NCI-H1105 (cell line): ENCODE results near the gene RPS6KA2.
"Not testable (repeated sequence)": the region's sequence is repeated elsewhere in the genome, so short reads cannot be mapped to it uniquely, and the experiment has no call there.

Experiments
- DNase-seq: peaks from one replicate; lab custom pipeline; 2025; lab: John Stamatoyannopoulos, UW

RPS6KA2 gene

DNA sequence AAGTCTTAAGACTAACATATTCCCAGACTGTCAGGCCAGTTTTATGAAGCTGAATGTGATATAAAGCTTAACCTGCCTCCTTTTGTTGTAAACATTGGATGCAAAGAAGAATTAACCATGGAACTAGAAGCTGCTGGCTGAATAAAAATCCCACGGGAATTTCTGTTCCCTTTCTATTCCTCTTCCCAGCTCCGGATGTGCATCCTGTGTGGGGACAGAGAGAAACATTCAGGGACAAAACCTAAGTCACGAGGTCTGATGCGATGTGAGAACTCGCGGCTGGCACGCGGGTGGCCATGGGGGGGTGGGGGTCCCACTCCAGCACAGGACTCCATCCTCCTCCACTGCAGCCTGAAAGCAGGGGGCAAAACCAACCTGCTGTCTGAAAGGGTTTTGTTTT, 72.7 kb downstream of the RPS6KA2 start:
- DNase-seq: no peak

DNA sequence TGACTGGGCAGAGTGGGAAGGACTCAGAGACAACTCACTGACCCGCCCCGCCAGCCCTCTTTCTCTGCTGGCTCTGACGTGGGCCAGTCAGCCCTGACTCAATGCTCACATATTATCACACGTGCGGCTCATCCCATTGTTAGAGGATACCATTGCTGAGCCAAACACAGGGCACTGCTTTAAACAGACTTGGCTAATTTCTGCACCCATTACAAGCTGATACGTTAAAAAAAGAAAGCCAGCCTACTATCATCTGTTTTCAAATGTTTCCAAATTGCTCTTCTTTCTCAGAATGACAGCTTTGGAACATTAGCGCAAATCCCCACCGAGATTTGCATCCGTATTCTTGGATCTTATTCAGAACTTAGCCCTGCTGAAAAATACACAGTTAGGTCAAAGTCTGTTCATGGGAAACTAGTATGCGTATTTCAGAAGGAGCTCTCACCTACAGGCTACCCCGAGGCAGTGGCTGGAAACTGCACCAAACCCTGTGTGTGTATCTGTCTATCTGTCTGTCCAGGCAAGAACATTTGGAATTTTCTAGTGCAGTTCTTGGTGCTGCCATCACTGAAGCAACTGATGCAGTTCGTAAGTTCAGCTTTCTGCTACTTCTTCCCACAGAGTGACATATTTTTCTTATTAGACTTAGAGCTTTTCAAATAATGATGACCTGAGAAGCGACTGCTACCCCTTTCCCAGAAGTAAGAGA, 73.3 kb downstream of the RPS6KA2 start:
- no peak for DNase-seq

DNA sequence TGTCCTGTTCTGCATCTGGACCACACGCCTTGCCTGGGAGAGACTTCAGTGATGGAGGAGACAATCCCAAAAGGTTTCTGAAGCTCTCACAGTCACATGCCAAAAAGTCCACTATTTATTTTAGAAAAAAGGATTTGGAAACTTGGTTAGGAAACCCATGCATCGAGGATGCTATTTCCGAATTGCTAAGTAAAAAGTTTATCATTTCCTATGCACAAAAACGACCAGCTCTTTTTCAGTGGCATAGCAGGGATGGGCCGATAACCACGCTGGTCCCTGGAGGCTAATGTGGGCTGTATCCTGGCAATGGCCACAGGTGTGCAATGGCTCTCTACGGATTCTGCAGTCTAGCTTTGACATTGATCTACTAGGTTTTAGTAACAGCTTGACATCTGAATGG, 74.5 kb downstream of the RPS6KA2 start:
- DNase-seq: no peak

DNA sequence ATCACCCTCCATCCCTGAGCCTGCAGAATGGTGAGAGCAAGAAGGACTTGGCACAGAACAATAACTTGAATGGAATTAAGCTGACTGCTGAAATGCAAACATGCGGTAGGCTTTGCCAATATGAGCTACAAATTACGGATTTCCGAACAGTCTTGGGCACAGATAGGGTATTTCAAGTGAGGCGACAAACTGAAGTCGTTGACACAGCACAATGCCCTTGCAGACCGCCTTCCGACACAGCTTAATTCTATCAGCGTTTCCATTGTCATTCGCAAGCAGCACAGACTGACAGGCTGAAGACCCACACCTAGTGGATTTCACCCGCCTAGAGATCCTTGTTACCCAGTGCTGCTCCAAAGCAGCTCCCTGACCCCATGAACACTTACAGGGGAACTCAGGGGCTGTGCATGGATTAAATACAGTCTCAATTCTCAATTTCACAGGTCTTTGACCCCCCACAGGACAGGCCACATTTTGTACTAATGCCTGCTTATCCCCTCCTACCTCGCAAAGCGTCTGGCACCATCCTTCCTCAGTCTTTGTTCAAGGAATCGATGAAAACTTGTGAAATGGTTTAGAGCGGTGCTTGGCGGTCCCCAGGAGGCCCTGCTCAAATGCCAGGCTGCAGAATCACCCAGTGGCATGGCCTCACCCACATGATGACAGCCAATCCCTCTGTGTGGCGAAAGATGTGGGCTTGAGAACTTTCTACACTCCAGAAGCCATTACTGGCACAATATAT, 75.1 kb downstream of the RPS6KA2 start:
- no peak for DNase-seq

DNA sequence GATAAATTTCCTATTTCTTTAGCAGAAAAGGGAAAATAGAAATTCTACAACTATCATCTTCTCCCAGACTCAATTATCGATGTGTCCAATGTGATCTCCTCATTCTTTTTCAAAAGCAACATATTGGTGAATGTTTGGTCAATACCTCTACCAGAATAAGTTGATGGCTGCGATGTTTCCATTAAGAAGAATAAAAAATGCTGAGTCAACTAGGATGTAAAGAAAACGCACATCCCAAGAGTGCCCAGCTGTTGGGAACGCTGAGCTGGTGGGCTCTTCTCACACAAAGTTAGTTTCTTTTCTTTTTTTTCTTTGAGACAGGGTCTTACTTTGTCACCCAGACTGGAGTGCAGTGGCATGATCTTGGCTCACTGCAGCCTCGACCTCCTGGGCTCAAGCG, 80.4 kb downstream of the RPS6KA2 start:
- no peak for DNase-seq

DNA sequence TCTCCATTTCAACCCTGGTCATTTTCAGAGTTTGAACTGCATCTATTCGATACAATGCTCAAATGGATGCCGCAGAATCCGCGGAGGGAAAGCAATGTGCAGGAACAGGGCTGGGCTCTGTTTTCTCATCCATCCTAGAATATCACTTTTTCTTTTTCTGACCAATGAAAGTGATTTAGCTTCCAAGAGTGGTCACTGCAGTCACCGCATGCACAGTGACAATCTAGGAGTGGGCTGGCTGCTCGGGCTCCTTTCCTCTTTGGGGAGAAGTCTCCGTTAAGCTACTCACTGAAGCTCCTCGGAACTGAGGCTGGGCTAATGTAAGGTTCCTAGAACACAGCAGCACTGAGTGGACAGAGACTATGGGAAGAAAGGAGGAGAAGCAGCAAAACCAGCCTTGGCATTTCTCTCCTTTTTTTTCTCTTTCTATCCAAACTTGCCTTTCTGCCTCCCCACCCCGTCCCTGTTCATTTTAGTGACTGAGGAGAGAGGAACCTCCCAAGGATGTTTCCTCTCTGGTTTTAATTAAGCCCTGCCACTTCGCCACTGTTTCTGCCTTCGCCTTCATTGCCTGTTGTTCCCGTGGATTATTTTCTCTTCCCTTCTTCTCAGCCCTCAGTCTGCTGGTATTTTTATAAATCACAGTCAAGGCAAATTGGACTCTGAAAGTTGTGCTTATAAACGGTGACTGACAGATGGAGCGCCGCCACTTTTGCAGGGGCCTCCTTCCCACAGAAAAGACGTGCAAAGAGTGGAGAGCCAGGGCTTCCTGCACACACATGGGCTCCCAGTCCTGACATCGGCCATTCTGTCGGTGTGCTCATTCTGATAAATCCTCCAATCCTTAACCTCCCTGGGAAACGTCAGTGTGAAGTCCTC, 81.7 kb downstream of the RPS6KA2 start:
- no peak for DNase-seq

DNA sequence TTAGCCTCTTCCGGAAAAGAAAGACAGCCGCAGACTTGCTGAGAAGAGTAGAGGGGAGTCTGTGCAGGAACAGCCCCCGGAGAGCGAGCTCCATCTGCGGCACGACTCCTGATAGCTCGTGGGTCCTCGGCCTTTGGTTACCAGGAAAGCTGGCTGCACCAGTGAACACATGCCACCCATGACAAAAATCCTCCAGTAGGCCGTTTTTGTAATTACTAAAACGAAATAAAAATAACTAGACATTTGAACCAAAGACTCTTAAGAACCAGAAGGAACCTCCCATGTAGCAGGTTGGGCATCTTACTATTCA, 82.8 kb downstream of the RPS6KA2 start:
- DNase-seq: no peak

DNA sequence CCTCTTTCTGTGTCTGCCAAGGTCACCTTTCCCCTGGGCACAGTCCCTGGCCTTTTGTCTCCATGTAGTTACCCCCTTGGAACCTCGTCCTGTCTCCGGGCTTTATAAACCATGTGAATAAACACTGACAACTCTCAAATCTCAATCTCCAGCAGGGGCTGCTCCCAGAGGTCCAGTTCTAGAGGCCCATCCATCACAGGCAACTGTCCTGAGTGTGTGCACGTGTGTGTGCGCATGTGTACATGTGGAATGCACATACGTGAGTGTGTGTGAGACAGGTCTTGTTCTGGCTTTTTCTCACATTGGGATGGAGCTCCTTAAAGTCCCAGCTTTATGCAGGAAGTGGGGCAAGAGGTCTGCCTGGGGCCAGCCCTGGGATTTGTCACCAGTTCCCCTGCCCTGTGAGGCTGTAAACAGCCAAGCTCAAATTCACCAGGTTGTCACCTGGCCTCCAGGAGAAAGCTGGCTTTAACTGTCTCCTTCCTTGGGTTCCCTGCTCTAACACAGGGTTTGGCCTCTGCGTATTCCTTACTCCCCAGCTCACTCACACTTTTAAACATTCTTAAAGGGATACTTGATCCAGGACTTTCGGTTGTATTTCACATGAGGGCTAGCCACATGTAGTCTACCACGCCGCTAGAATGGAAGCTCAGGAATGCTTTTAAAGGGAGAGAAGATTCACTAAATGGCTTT, 83.3 kb downstream of the RPS6KA2 start:
- DNase-seq: no peak

DNA sequence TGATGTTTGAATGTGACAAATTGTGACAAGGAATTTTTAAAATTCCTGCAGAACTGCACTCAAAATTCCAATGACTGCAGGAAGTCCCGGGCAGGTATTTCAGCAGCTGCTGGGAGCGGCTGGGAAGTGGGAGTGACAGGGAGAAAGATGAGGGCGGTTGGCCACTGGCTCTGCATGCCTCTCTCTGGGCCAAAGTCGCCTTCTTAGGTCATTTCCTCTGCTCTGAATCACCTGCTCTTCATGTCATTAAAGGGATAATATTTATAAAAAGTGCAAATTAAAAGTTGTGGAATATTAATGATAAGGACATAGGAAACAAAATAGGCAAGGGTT, 84.5 kb downstream of the RPS6KA2 start:
- no peak for DNase-seq

DNA sequence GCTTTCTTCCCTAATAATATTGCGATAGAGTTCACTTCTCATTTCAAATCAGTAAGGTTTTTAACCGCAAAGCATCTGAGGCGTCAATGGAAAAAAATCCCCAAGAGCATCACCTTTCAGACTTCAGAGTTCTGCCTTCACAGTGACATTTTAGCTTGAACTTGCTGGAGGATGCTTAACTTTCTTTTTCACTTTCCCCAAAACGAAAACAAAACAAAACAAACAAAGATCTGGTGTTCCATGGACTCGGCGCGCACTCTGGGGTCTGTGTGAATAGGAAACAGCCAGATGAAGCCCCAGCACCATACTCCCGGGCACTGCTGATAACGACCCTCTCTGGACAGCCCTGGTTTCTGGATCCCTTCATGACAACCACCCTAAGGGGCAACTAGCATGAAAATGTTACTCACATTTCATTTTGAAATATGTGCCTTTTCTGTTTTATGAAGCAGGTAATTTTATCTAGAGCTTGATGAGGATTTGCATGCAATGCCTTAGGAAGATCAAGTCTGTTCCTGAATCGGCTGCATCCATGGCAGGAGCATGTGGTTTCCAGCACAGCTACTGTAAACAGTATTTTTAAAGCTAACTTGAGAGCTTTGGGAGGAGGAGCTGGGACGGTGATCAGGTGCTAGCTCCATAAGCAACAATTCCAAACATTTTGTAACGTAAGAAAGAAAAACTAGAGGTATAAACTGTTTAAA, 85.0 kb downstream of the RPS6KA2 start:
- no peak for DNase-seq

DNA sequence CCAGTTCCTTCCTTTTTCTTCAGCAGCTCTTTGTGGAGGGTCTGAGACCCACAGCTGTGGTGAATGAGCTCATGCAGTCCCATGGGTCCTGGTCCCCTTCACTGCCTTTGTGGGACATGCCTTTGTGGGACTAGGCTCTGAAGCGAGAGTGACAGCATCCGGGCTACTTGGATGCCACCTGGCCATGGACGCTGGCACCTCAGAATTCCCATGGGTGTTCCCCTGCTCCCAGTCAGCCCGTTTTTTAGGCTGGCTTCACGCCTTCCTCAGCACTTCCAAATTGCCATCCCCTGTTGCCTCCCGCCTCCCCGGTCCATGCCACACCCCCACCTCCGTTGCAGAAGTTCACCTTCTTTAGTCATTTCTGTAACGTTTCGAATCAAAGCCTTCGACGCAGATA, 85.7 kb downstream of the RPS6KA2 start:
- no peak for DNase-seq

DNA sequence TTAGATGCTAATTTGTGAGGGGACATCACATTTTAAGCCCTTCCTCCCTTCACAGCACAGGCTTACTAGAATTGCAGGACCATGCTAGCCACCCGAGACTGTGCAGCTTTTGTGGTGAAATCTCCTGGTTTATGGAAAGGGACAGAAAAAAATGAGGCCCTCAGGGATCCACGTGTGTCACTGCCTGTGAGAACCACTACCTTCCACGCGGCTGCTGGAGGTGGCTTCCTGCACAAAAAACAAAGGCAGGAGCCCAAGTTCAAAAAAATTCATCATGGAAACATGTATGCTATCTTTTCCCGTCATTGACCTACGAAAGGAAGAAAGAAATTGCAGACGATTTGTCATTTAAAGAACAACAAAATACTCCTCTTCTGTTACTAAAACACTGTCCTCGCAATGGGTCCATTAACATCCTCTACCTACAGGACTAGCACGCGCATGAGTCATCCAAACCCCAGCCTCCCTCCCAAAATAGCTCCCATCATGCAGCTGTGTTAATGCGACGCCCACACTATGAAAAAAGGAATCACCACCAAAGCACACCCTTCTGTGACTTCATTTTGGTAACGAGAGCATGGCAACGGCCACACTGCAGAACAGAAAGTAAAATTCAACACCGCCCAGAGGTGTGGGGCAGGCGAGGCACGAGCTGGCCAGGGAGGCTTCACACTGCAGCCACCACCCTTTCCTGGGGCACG, 86.3 kb downstream of the RPS6KA2 start:
- no peak for DNase-seq

DNA sequence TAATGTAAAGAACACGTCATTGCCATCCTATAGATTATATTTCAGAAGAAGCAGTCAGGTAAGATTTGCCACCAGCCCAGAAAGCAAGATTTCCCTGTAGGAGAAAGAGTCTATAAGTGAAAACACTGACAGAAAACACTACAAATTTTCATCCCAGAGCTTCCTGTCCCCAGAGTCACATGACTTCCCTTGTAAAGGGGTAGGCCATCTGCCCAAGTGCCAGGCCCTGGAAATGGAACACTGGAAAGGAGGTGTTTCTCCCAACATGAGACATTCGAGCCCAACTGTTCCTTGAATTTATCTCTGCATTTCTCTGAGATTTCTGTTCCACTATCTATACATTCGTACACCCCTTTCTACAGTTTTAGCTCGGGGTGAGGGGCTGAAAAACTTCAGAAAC, 87.5 kb downstream of the RPS6KA2 start:
- DNase-seq: no peak

DNA sequence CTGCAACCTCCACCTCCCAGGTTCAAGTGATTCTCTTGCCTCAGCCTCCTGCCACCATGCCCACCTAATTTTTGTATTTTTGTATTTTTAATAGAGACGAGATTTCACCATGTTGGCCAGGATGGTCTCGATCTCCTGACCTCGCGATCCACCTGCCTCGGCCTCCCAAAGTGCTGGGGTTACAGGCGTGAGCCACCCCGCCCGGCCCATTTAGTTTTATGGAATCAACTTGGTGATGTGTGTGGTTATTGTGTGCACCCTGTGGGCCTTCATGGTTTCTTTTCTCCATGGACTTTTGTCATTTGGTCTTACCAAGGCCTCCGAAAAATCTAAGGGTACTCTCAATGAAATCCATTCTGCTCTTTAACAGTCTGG, 88.1 kb downstream of the RPS6KA2 start:
- not testable (repeated sequence) for DNase-seq

DNA sequence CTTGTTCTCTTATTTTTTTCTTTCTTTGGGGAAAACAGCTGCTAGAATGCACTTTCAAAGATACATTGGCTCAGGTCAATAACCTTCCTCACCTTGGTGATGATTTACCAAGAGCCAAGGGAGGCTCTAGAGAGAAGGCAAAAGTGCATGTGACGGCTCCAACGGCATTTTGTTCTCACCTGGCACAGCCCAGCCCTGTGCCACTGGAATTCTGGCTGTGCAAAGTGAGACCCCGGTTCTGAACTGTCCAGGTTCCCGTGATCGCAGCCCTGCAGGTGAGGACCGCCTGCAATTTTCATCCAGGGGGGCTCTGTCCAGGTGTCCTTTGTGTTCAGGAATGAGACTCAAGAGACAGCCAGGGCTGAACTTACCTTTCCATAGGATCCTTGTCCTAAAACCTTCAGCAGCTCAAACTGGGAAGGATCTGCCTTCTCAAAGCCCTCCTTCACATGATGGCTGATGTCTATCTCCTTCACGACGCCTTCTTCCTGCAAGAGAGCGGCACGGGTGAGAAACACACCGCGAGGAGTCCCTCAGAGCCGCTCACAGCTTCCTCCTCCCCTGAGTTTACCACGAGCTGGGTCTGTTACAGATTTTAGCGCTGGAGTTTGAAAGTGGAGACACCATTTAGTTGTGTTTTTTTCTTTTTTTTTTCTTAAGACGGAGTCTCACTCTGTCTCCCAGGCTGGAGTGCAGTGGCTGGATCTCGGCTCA, 88.6 kb downstream of the RPS6KA2 start:
- DNase-seq: no peak

DNA sequence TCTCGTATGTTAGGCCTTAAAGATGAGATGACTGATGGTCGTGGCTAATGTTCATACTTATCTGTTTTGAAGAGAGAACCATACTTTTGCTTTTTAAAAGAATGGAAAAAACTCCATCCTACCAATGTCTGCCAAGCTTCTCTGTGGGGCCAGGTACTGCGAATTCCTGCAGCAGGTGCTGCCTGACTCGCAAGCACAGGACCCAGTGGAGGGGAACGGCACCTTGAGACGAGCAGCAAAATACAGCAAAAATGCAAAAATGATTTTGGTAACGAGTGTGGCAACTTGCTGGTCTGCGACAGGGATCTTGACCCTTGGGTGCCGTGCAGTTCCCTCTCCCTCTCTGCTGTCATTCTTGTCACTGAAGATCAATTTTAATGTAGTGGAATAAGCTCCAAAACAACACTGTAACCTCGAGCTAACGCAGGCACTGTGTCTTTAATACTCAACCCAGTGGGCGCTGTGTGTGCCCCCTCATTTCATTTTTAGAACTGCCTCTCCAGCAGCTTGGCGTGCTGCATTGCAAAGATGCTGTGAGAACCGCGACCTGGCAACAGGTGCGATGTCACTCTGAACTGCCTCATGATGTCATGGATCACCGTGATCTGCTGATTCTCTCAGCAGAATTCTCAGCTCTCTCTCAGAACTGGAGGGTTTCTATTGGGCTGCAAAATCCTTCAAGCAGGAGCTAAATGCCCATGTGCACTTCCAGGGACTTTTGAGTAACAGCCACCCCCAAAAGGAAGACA, 92.2 kb downstream of the RPS6KA2 start:
- no peak for DNase-seq

DNA sequence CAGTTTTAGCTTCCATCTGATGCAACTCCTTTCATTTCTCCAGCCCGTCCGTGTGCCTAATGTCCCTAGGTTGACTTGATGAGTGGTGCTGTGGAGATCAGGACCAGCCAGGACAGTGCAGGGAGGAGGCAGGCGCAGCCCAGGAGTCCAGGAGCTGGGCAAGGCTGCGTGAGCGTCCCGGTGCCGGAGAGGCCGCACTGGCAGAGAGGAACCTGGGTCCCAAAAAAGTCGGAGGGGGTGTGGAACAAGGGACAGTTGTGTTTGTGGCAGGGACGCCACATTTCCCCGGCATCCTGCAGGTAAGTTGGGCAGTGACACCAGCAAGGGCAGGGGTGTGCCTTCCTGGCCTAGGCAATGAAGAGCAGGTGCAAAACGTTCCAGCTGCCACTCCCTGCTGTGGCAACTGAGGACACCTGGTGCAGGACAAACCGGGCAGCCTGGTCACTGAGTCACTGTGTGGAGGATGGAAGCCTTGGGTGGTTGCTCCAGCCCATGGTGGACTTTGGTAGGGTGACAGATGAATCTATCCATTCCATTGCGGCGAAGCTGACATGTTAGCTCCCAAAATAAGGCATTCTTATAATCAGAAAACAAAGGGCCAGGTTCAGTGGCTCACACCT, 93.7 kb downstream of the RPS6KA2 start:
- no peak for DNase-seq

DNA sequence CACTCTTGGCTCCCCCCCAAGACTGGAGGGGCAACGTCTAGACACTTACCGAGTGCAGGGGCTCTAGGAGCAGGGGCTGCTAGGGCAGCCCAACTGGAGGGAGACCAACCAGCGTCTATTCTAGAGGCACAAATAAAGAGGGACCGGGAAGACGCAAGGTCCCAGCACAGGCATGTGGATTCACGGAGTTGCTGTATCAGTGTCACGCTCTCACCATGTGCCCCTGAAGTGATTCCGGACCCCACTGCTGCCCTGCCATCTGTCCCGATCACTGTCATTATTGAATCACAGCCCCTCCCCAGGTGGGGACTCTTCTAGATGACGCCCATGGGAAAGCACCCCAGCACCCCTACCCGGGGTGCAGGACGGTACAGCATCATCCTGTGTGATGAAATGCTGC, 94.7 kb downstream of the RPS6KA2 start:
- DNase-seq: no peak
